K562 (cell line): ENCODE data around the gene GCSH. TPM values are rescaled to one million over a fixed set of nuclear protein-coding genes. Genes with fewer than 3 reads are reported as not detected.

ENCODE experiments used
- ARID3B ChIP-seq: fragments of 250-450 bp; sonication (Bioruptor Pico); IDR thresholded peaks from 2 replicates; pipeline ENCODE4 v1.4.0; 2020; ENCODE audit warnings: borderline replicate concordance
- CBX1 ChIP-seq: sonication (generic); IDR thresholded peaks from 2 replicates; pipeline ENCODE4 v1.6.1; 2016; ENCODE audit warnings: antibody characterized with exemption, low read depth, mild to moderate bottlenecking
- CHD4 ChIP-seq: fragments of 200-600 bp; sonication (generic); IDR thresholded peaks from 3 replicates; pipeline ENCODE4 v1.6.1; 2012; ENCODE audit warnings: low read depth, mild to moderate bottlenecking, mixed read lengths, low read length, inconsistent platforms; ENCODE audit not compliant: insufficient read depth, insufficient replicate concordance, poor library complexity, severe bottlenecking
- ELK1 ChIP-seq: sonication (generic); formaldehyde crosslinking; IDR thresholded peaks from 2 replicates; pipeline ENCODE4 v1.8.1; 2022; ENCODE audit warnings: missing genetic modification reagents
- GTF2A2 ChIP-seq: IDR thresholded peaks from 2 replicates; pipeline ENCODE4 v1.6.1; 2016; ENCODE audit warnings: mild to moderate bottlenecking, missing genetic modification characterization, missing compliant biosample characterization
- HDAC2 ChIP-seq: fragments of 450-650 bp; IDR thresholded peaks from 2 replicates; pipeline ENCODE4 v1.6.1; 2016; ENCODE audit warnings: mild to moderate bottlenecking
- KLF13 ChIP-seq: fragments of 450-650 bp; IDR thresholded peaks from 2 replicates; pipeline ENCODE4 v1.6.1; 2016; ENCODE audit warnings: missing genetic modification characterization, low read depth, mild to moderate bottlenecking, missing compliant biosample characterization, moderate library complexity, borderline replicate concordance
- LARP7 ChIP-seq: fragments of 450-650 bp; IDR thresholded peaks from 2 replicates; pipeline ENCODE4 v1.6.1; 2016
- MIER1 ChIP-seq: fragments of 450-650 bp; IDR thresholded peaks from 2 replicates; pipeline ENCODE4 v1.6.1; 2016; ENCODE audit warnings: antibody characterized with exemption, mild to moderate bottlenecking, low read depth
- MXI1 ChIP-seq: IDR thresholded peaks from 2 replicates; pipeline ENCODE4 v1.6.1; 2011; ENCODE audit warnings: low read depth, mild to moderate bottlenecking, improper control_type of control experiment, low read length
- PBX2 ChIP-seq, 2 experiments: IDR thresholded peaks in 1 of 2; conservative IDR thresholded peaks in 1 of 2; 2 replicates each; pipeline ENCODE4 v1.6.1; 2016; ENCODE audit warnings: low read depth in 2 of 2, mild to moderate bottlenecking in 1 of 2, missing compliant biosample characterization in 1 of 2, missing genetic modification characterization in 1 of 2, moderate library complexity in 1 of 2
- RBM14 ChIP-seq: fragments of 200-400 bp; formaldehyde crosslinking; IDR thresholded peaks from 2 replicates; pipeline ENCODE4 v1.6.1; 2018; ENCODE audit warnings: low read depth, mild to moderate bottlenecking, low read length, moderate library complexity, borderline replicate concordance; ENCODE audit not compliant: insufficient read depth
- SIX5 ChIP-seq, 2 experiments: IDR thresholded peaks; 2 replicates each; pipeline ENCODE4 v1.6.1; 2011; ENCODE audit warnings: low read length in 2 of 2, borderline replicate concordance in 1 of 2, low read depth in 1 of 2, mild to moderate bottlenecking in 1 of 2, moderate library complexity in 1 of 2; ENCODE audit not compliant: insufficient read depth in 1 of 2
- TAF7 ChIP-seq: fragments of 450-650 bp; IDR thresholded peaks from 2 replicates; pipeline ENCODE4 v1.6.1; 2016; ENCODE audit warnings: missing genetic modification characterization, missing compliant biosample characterization
- TAF9B ChIP-seq: fragments of 450-650 bp; IDR thresholded peaks from 2 replicates; pipeline ENCODE4 v1.6.1; 2018; ENCODE audit warnings: mild to moderate bottlenecking; ENCODE audit not compliant: partially characterized antibody
- UBTF ChIP-seq, 2 experiments: IDR thresholded peaks; 2 replicates each; pipeline ENCODE4 v1.6.1; 2012; ENCODE audit warnings: improper control_type of control experiment in 2 of 2, low read depth in 2 of 2, low read length in 2 of 2, borderline replicate concordance in 1 of 2
- ZNF263 ChIP-seq: sonication (generic); formaldehyde crosslinking; IDR thresholded peaks from 2 replicates; pipeline ENCODE4 v1.8.0; 2022; ENCODE audit warnings: mild to moderate bottlenecking, missing genetic modification reagents, borderline replicate concordance
- ZNF354B ChIP-seq: fragments of 250-450 bp; sonication (Bioruptor Pico); IDR thresholded peaks from 2 replicates; pipeline ENCODE4 v1.4.0; 2020
- ZNF668 ChIP-seq: fragments of 250-450 bp; sonication (Bioruptor Pico); IDR thresholded peaks from 2 replicates; pipeline ENCODE4 v1.8.0; 2022; ENCODE audit warnings: mild to moderate bottlenecking, inconsistent platforms
- polyA plus RNA-seq, 8 experiments: library from polyadenylated mRNA; depleted of rRNA in 4 of 8; stranded (reverse) in 5 of 8; unstranded in 3 of 8; fragments of >200 nt; fragmentation: Nextera tagmentation in 2 of 8; fragmentation: Illumina TruSeq in 1 of 8; extraction: Ambion mirVana in 2 of 8; extraction: Trizol in 1 of 8; gene quantifications; 2 replicates each; pipeline versions ENCODE4 v1.2.1 to v1.2.3, GENCODE V29; 2011 to 2014; ENCODE audit warnings: inconsistent platforms in 1 of 8, missing spikeins in 1 of 8
- total RNA-seq, 7 experiments: library from RNA; depleted of rRNA in 6 of 7; stranded (reverse); fragments of >200 nt in 6 of 7; fragmentation: Illumina TruSeq in 2 of 7; extraction: Trizol in 2 of 7; gene quantifications; 2 replicates each; pipeline versions ENCODE4 v1.2.1 to v1.2.3, GENCODE V29; 2011 to 2021; ENCODE audit warnings: low replicate concordance in 1 of 7
- TF ChIP-seq, protein P1 (sequence below): fragments of 250-450 bp; sonication (Bioruptor Pico); IDR thresholded peaks from 2 replicates; pipeline ENCODE4 v1.8.0; 2021; ENCODE audit warnings: moderate library complexity, mild to moderate bottlenecking, inconsistent platforms

Gene GCSH
- total and polyA plus RNA-seq, 9 of the 15 experiments (the other 6 are each of a cell fraction or from before 2014, with no cell fraction given): 35.0 to 121 (median 89.0) TPM

GRCh38 chr16:81076566-81077075, 19.6 kb downstream of the GCSH start (continued):
- TF ChIP-seq ARID3B (CRISPR knock-in tag): no peak
- no peak for TF ChIP-seq ELK1 (CRISPR knock-in tag)
- no peak for TF ChIP-seq CHD4
- no peak for TF ChIP-seq HDAC2
- no peak for TF ChIP-seq SIX5 (IDR thresholded peaks at IDR 0.05; ENCODE audit: borderline replicate concordance in 1 of 2, insufficient read depth in 1 of 2, low read depth in 1 of 2, low read length in 2 of 2)
- TF ChIP-seq, protein P1, sequence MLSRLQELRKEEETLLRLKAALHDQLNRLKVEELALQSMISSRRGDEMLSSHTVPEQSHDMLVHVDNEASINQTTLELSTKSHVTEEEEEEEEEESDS (CRISPR knock-in tag): no peak
- TF ChIP-seq PBX2 (CRISPR knock-in tag; IDR thresholded peaks at IDR 0.05; ENCODE audit: low read depth): no peak
- no peak for TF ChIP-seq PBX2 (tag; conservative IDR thresholded peaks at IDR 0.05; ENCODE audit: low read depth)
- TF ChIP-seq CBX1: no peak
- peak; percentile 79 for TF ChIP-seq ZNF263 (CRISPR knock-in tag)
- TF ChIP-seq RBM14: no peak
- TF ChIP-seq ZNF668: no peak
- TF ChIP-seq KLF13 (tag): no peak
- 0 out of 4 replicates have a peak, but pooled peaks of 1 of the 2 experiments have one; percentile 24 for TF ChIP-seq UBTF (IDR thresholded peaks at IDR 0.05; ENCODE audit: borderline replicate concordance in 1 of 2, low read depth in 2 of 2, low read length in 2 of 2)
- no peak for TF ChIP-seq MIER1
- no peak for TF ChIP-seq GTF2A2 (tag)
- peak; percentile 41; the same call in 1 of the 2 replicates for TF ChIP-seq TAF7 (tag)
- TF ChIP-seq MXI1: no peak
- no peak for TF ChIP-seq TAF9B
- peak; percentile 89; the same call in 1 of the 2 replicates for TF ChIP-seq LARP7
- TF ChIP-seq ZNF354B (CRISPR knock-in tag): no peak
